A549 (cell line): Measurements from ENCODE around the gene HNRNPR. TPM values are rescaled to one million over a fixed set of nuclear protein-coding genes. Genes with fewer than 3 reads are reported as not detected.
"Not testable (repeated sequence)": the region's sequence is repeated elsewhere in the genome, so short reads cannot be mapped to it uniquely, and the experiment has no call there.

Source experiments
- ATAC-seq, 2 experiments: fragments of 200-7000 bp in 1 of 2; fragments of >200 bp in 1 of 2; cut with Nextera tagmentation in 1 of 2; cut with Tn5 transposase in 1 of 2; 3 replicates each; pipeline versions ENCODE4 v1.8.0 to v1.9.1; 2018 to 2020; ENCODE audit warnings: mild to moderate bottlenecking in 1 of 2, moderate library complexity in 1 of 2
- CTCF ChIA-PET: fragments of 300-600 bp; sonication (Branson Sonifier 250); formaldehyde crosslinking; extraction: SDS; loops from one replicate; lab custom pipeline; 2021; ENCODE audit warnings: antibody characterized with exemption, inconsistent platforms; lab: Yijun Ruan, JAX
- POLR2A ChIA-PET: fragments of 350-600 bp; formaldehyde crosslinking; extraction: SDS; loops from one replicate; lab custom pipeline; 2021; ENCODE audit warnings: antibody characterized with exemption, inconsistent platforms; lab: Yijun Ruan, JAX
- DNase-seq, 2 experiments: peaks; one replicate each; pipeline versions ENCODE4 v3.0.0 to v3.0.0-alpha.2; 2011 to 2016; ENCODE audit warnings: low read depth in 1 of 2, low spot score in 1 of 2
- FAIRE-seq: peaks from 2 replicates; lab custom pipeline; 2011; peaks lifted over from hg19 to GRCh38; lab: Jason Lieb, UNC
- H3K27ac ChIP-seq, 2 experiments: fragments of >200 bp; sonication (Bioruptor Twin); formaldehyde crosslinking; 3 replicates each; pipeline ENCODE4 v1.5.1; 2016 to 2017
- H3K4me1 ChIP-seq: fragments of >200 bp; sonication (Bioruptor Twin); formaldehyde crosslinking; 3 replicates; pipeline ENCODE4 v1.6.1; 2016
- H3K4me2 ChIP-seq: fragments of >200 bp; sonication (Bioruptor Twin); formaldehyde crosslinking; 3 replicates; pipeline ENCODE4 v1.6.1; 2016
- H3K4me3 ChIP-seq: fragments of >200 bp; sonication (Bioruptor Twin); formaldehyde crosslinking; 3 replicates; pipeline ENCODE4 v1.5.1; 2016
- H3K9me3 ChIP-seq: fragments of >200 bp; sonication (Bioruptor Twin); formaldehyde crosslinking; 3 replicates; pipeline ENCODE4 v1.6.1; 2016
- BHLHE40 ChIP-seq: IDR thresholded peaks from 2 replicates; pipeline ENCODE4 v1.6.1; 2012; ENCODE audit warnings: low read depth, low read length, inconsistent platforms
- CEBPB ChIP-seq, 2 experiments: fragments of >200 bp in 1 of 2; sonication (Bioruptor Twin) in 1 of 2; formaldehyde crosslinking in 1 of 2; IDR thresholded peaks; 2 replicates each; pipeline ENCODE4 v1.6.1; 2012 to 2016
- CHD4 ChIP-seq: fragments of 200-600 bp; sonication (generic); IDR thresholded peaks from 2 replicates; pipeline ENCODE4 v1.6.1; 2016; ENCODE audit warnings: antibody characterized with exemption, mild to moderate bottlenecking, borderline replicate concordance
- CTCF ChIP-seq: fragments of >200 bp; sonication (Bioruptor Twin); formaldehyde crosslinking; IDR thresholded peaks from 3 replicates; pipeline ENCODE4 v1.5.1; 2016
- EHMT2 ChIP-seq: fragments of 200-600 bp; sonication (generic); IDR thresholded peaks from 2 replicates; pipeline ENCODE4 v1.6.1; 2016; ENCODE audit warnings: antibody characterized with exemption, low read depth, mild to moderate bottlenecking, moderate library complexity
- ELK1 ChIP-seq: fragments of 150-350 bp; IDR thresholded peaks from 2 replicates; pipeline ENCODE4 v1.6.1; 2014; ENCODE audit warnings: low read depth, mild to moderate bottlenecking, low read length
- FOSB ChIP-seq: fragments of 250-450 bp; sonication (Bioruptor Pico); IDR thresholded peaks from 2 replicates; pipeline ENCODE4 v1.5.0; 2020; ENCODE audit warnings: mild to moderate bottlenecking, moderate library complexity
- FOSL2 ChIP-seq, 2 experiments: fragments of 450-650 bp in 1 of 2; fragments of >200 bp in 1 of 2; sonication (Bioruptor Twin) in 1 of 2; formaldehyde crosslinking; IDR thresholded peaks; 2 replicates each; pipeline versions ENCODE4 v1.5.0 to v1.6.1; 2016 to 2020; ENCODE audit warnings: mild to moderate bottlenecking in 1 of 2, moderate library complexity in 1 of 2
- GATA3 ChIP-seq: IDR thresholded peaks from 2 replicates; pipeline ENCODE4 v1.6.1; 2012; ENCODE audit warnings: borderline replicate concordance
- HEYL ChIP-seq: fragments of 250-450 bp; sonication (Bioruptor Pico); IDR thresholded peaks from 2 replicates; pipeline ENCODE4 v1.8.0; 2021; ENCODE audit warnings: mild to moderate bottlenecking, moderate library complexity
- HOXA7 ChIP-seq: fragments of 250-450 bp; sonication (Bioruptor Pico); IDR thresholded peaks from 2 replicates; pipeline ENCODE4 v1.5.0; 2020; ENCODE audit warnings: mild to moderate bottlenecking, moderate library complexity
- HOXB13 ChIP-seq: fragments of 250-450 bp; sonication (Bioruptor Pico); IDR thresholded peaks from 2 replicates; pipeline ENCODE4 v1.5.0; 2020; ENCODE audit warnings: low read depth, mild to moderate bottlenecking, moderate library complexity
- HOXB5 ChIP-seq: fragments of 250-450 bp; sonication (Bioruptor Pico); IDR thresholded peaks from 2 replicates; pipeline ENCODE4 v1.5.0; 2020; ENCODE audit warnings: mild to moderate bottlenecking, moderate library complexity
- JUN ChIP-seq, 2 experiments: fragments of >200 bp; sonication (Bioruptor Twin); formaldehyde crosslinking; IDR thresholded peaks; 2 replicates in 1 of 2; 3 replicates in 1 of 2; pipeline ENCODE4 v1.6.1; 2016 to 2017
- JUNB ChIP-seq: fragments of >200 bp; sonication (Bioruptor Twin); formaldehyde crosslinking; IDR thresholded peaks from 2 replicates; pipeline ENCODE4 v1.6.1; 2016
- KDM5A ChIP-seq: fragments of 200-600 bp; sonication (generic); IDR thresholded peaks from 2 replicates; pipeline ENCODE4 v1.6.1; 2016; ENCODE audit warnings: antibody characterized with exemption, mild to moderate bottlenecking
- MAFK ChIP-seq: fragments of 450-650 bp; IDR thresholded peaks from 2 replicates; pipeline ENCODE4 v1.6.1; 2014; ENCODE audit not compliant: partially characterized antibody
- MYC ChIP-seq: IDR thresholded peaks from 2 replicates; pipeline ENCODE4 v1.6.1; 2012; ENCODE audit warnings: mild to moderate bottlenecking, inconsistent platforms, low read length, improper control_type of control experiment, borderline replicate concordance
- POLR2AphosphoS2 ChIP-seq: conservative IDR thresholded peaks from 2 replicates; pipeline ENCODE4 v1.6.1; 2012; ENCODE audit warnings: low read length, improper control_type of control experiment, inconsistent platforms
- ZC3H11A ChIP-seq: fragments of 450-650 bp; IDR thresholded peaks from 2 replicates; pipeline ENCODE4 v1.6.1; 2014; ENCODE audit warnings: antibody characterized with exemption, mild to moderate bottlenecking
- ZFP36 ChIP-seq: fragments of 450-650 bp; IDR thresholded peaks from 2 replicates; pipeline ENCODE4 v1.6.1; 2014; ENCODE audit warnings: borderline replicate concordance; ENCODE audit not compliant: partially characterized antibody
- WGBS: methylation state at CpG from one replicate; pipeline ENCODE4 v1.1.6; 2017; ENCODE audit errors: missing lambda C conversion rate; 5-methylcytosine and 5-hydroxymethylcytosine counted together
- polyA plus RNA-seq, 4 experiments: library from polyadenylated mRNA; depleted of rRNA in 3 of 4; stranded (reverse); fragments of >200 nt; fragmentation: RNase III in 1 of 4; extraction: RNeasy Plus Mini Kit Qiagen cat#74134 plus additional on column Dnase treatment in 1 of 4; gene quantifications; 2 replicates in 3 of 4; 3 replicates in 1 of 4; pipeline ENCODE4 v1.2.3, GENCODE V29; 2011 to 2017

HNRNPR gene
- polyA plus RNA-seq, 2 of the 4 experiments (the other 2 are of a cell fraction) = 237 to 281 TPM

- no peak for TF ChIP-seq CTCF
- no peak for TF ChIP-seq MAFK
- TF ChIP-seq, all 56 proteins: peak for 0
Measured at GRCh38 chr1:23381233-23381885, 37.3 kb upstream of the HNRNPR start (continued).

- H3K9me3 ChIP-seq = no peaks in the 10 kb centered on the region
- H3K4me3 ChIP-seq = no peak overlapping the region
- CTCF ChIA-PET = interaction anchor here (1.4 to 4.6 kb wide), 2 partner anchors 13 to 23 kb away, joined by 7 to 14 read pairs; no protein-coding TSS in a partner anchor
- DNase-seq (no peak), ATAC-seq (no peak), FAIRE-seq (no peak)
- peaks cover 33% of the 10 kb centered on the region for H3K4me1 ChIP-seq
- POLR2A ChIA-PET = no interaction called here
- TF ChIP-seq HOXA7 (CRISPR knock-in tag) = no peak
- TF ChIP-seq ZC3H11A = no peak
- no peak for TF ChIP-seq FOSB (CRISPR knock-in tag)
- TF ChIP-seq KDM5A = no peak
- TF ChIP-seq HOXB13 (CRISPR knock-in tag) = no peak
- TF ChIP-seq EHMT2 = no peak
- no peak for TF ChIP-seq BHLHE40
- no peak for TF ChIP-seq POLR2AphosphoS2
- no peak for TF ChIP-seq JUN (IDR thresholded peaks at IDR 0.05)
- TF ChIP-seq MAFK = no peak
- WGBS = 65% methylated on average over 5 of the region's 5 CpGs
- no peak overlapping the region for H3K4me2 ChIP-seq
- no peak overlapping the region for H3K27ac ChIP-seq
Measured at GRCh38 chr1:23380719-23381118, 36.6 kb upstream of the HNRNPR start.

- not testable (repeated sequence) for ATAC-seq
Measured at GRCh38 chr1:23380236-23380635, 36.2 kb upstream of the HNRNPR start.

GRCh38 chr1:23376890-23377811, 33.1 kb upstream of the HNRNPR start:
- 9% methylated on average over 19 of the region's 19 CpGs for WGBS

More at GRCh38 chr1:23380236-23380635, 36.2 kb upstream of the HNRNPR start:
- H3K4me1 ChIP-seq = peaks cover 32% of the 10 kb centered on the region
- H3K4me2 ChIP-seq, DNase-seq, POLR2A ChIA-PET, H3K4me3 ChIP-seq, H3K9me3 ChIP-seq, FAIRE-seq: not testable (repeated sequence)
- WGBS = 51% methylated on average over 4 of the region's 4 CpGs
- CTCF ChIA-PET = interaction anchor here (1.4 to 4.6 kb wide), 2 partner anchors 13 to 24 kb away, joined by 7 to 14 read pairs; no protein-coding TSS in a partner anchor
- H3K27ac ChIP-seq = peak overlapping the region in 1 of 2 experiments; percentile 1; a peak in 1 of 6 replicates

GRCh38 chr1:23374079-23374735, 30.1 kb upstream of the HNRNPR start:
- H3K4me3 ChIP-seq, ATAC-seq, FAIRE-seq, DNase-seq, H3K4me2 ChIP-seq, H3K27ac ChIP-seq, POLR2A ChIA-PET, H3K9me3 ChIP-seq: not testable (repeated sequence)
- CTCF ChIA-PET = interaction anchor here (4.3 kb wide), 1 partner anchor 30 kb away, joined by 28 read pairs; no protein-coding TSS in a partner anchor
- 93% methylated on average over 12 of the region's 12 CpGs for WGBS
- H3K4me1 ChIP-seq = peaks cover 36% of the 10 kb centered on the region

More at GRCh38 chr1:23376890-23377811, 33.1 kb upstream of the HNRNPR start:
- POLR2A ChIA-PET = interaction anchor here (0.6 to 1.6 kb wide), 5 partner anchors 9 to 83 kb away, joined by 6 to 12 read pairs (median 6); partner anchors contain the start of gene HNRNPR
- peaks cover 23% of the 10 kb centered on the region for H3K4me1 ChIP-seq
- H3K4me3 ChIP-seq = no peak overlapping the region
- peak overlapping the region; percentile 86 to 90 for H3K27ac ChIP-seq
- FAIRE-seq (no peak), ATAC-seq (peak; percentile 97 to 98), DNase-seq (peak; percentile 77 to 91)
- no peaks in the 10 kb centered on the region for H3K9me3 ChIP-seq
- H3K4me2 ChIP-seq = peak overlapping the region; percentile 69
- TF ChIP-seq ZFP36 = peak; percentile 44
- no peak for TF ChIP-seq MYC
- no peak for TF ChIP-seq CHD4
- TF ChIP-seq CEBPB (IDR thresholded peaks at IDR 0.05) = peak in 1 of 2 experiments; percentile 41; a peak in 1 of 4 replicates
- TF ChIP-seq ELK1 = no peak
- no peak for TF ChIP-seq HOXB5 (CRISPR knock-in tag)
- TF ChIP-seq MAFK = peak; percentile 44
- peak in 1 of 2 experiments; percentile 57; a peak in 2 of 5 replicates for TF ChIP-seq JUN (IDR thresholded peaks at IDR 0.05)
- TF ChIP-seq FOSL2 (IDR thresholded peaks at IDR 0.05) = peak; percentile 83
- TF ChIP-seq FOSL2 (CRISPR knock-in tag; IDR thresholded peaks at IDR 0.05) = peak; percentile 94
- TF ChIP-seq JUNB = peak; percentile 71
- peak; percentile 55; the same call in 1 of the 2 replicates for TF ChIP-seq GATA3
- TF ChIP-seq HEYL (CRISPR knock-in tag) = no peak
- TF ChIP-seq, all 56 proteins: peak for 7
- CTCF ChIA-PET = interaction anchor here (0.6 to 4.3 kb wide), 2 partner anchors 27 to 100 kb away, joined by 3 to 28 read pairs; no protein-coding TSS in a partner anchor
